ENCODE data around the gene ALPK1.

Gene ALPK1

GRCh38 chr4:112410364-112410763 is 113.2 kb downstream of the ALPK1 start:
- Histone ChIP-seq H2BK12ac (ENCODE audit: low read length) (no peak overlapping the region), H3K14ac (ENCODE audit: low read length) (no peak overlapping the region), H2AK5ac (ENCODE audit: low read length) (no peak overlapping the region), H3K79me2 (ENCODE audit: control insufficient read depth, insufficient read depth, low read length, poor library complexity) (no peaks in the 10 kb centered on the region), H3K23ac (ENCODE audit: low read length) (no peak overlapping the region), H3K79me1 (ENCODE audit: low read length) (no peaks in the 10 kb centered on the region), H3K4me1 (ENCODE audit: control insufficient read depth in 1 of 2, insufficient read depth in 2 of 2, low read length in 2 of 2) (peaks cover 0 to 3% of the 10 kb centered on the region in 2 experiments), H4K8ac (ENCODE audit: low read depth, low read length) (no peak overlapping the region), H3K4ac (ENCODE audit: low read depth, low read length) (no peak overlapping the region), H3K9me3 (ENCODE audit: insufficient read depth, low read depth, low read length) (no peaks in the 10 kb centered on the region), H3K36me3 (ENCODE audit: control insufficient read depth in 1 of 2, insufficient read depth in 2 of 2, low read length in 2 of 2) (no peaks in the 10 kb centered on the region), H3K18ac (ENCODE audit: low read length) (no peak overlapping the region), H3K9ac (ENCODE audit: low read length) (no peak overlapping the region), H4K12ac (ENCODE audit: low read depth, low read length) (no peak overlapping the region), H3K4me2 (ENCODE audit: low read length) (no peak overlapping the region), H4K91ac (ENCODE audit: low read depth, low read length) (no peak overlapping the region), H3K4me3 (ENCODE audit: low read depth, low read length) (no peak overlapping the region), H2BK5ac (ENCODE audit: low read depth, low read length, poor library complexity) (no peak overlapping the region), H3K27me3 (ENCODE audit: insufficient read depth, low read length) (no peaks in the 10 kb centered on the region), H2AFZ (ENCODE audit: insufficient read depth, low read length, poor library complexity) (no peak overlapping the region), H3K27ac (ENCODE audit: low read depth, low read length) (no peak overlapping the region), H2BK120ac (ENCODE audit: insufficient read depth, low read length, poor library complexity) (no peak overlapping the region)
- no CpG with 5 or more reads among the region's 2 CpGs for WGBS (ENCODE audit: extremely low coverage, insufficient coverage, insufficient read length)
- no peak for DNase-seq

- no peak overlapping the region for H4K12ac ChIP-seq (ENCODE audit: low read depth, low read length)
- no CpG with 5 or more reads among the region's 7 CpGs for WGBS (ENCODE audit: extremely low coverage, insufficient coverage, insufficient read length)
Measured at GRCh38 chr4:112410804-112411203, 113.6 kb downstream of the ALPK1 start.

GRCh38 chr4:112411781-112412550 is 114.8 kb downstream of the ALPK1 start:
- no CpG with 5 or more reads among the region's 32 CpGs for WGBS (ENCODE audit: extremely low coverage, insufficient coverage, insufficient read length)
- Histone ChIP-seq H2BK5ac (ENCODE audit: low read depth, low read length, poor library complexity) (no peak overlapping the region), H4K12ac (ENCODE audit: low read depth, low read length) (no peak overlapping the region)

More at GRCh38 chr4:112410804-112411203, 113.6 kb downstream of the ALPK1 start:
- Histone ChIP-seq H2BK120ac (ENCODE audit: insufficient read depth, low read length, poor library complexity) (no peak overlapping the region), H2AFZ (ENCODE audit: insufficient read depth, low read length, poor library complexity) (no peak overlapping the region), H3K9me3 (ENCODE audit: insufficient read depth, low read depth, low read length) (no peaks in the 10 kb centered on the region), H3K18ac (ENCODE audit: low read length) (no peak overlapping the region), H3K4me2 (ENCODE audit: low read length) (no peak overlapping the region), H3K27ac (ENCODE audit: low read depth, low read length) (no peak overlapping the region), H3K14ac (ENCODE audit: low read length) (no peak overlapping the region), H3K27me3 (ENCODE audit: insufficient read depth, low read length) (no peaks in the 10 kb centered on the region), H3K4me3 (ENCODE audit: low read depth, low read length) (no peak overlapping the region), H3K36me3 (ENCODE audit: control insufficient read depth in 1 of 2, insufficient read depth in 2 of 2, low read length in 2 of 2) (no peaks in the 10 kb centered on the region), H3K4me1 (ENCODE audit: control insufficient read depth in 1 of 2, insufficient read depth in 2 of 2, low read length in 2 of 2) (peaks cover 0 to 3% of the 10 kb centered on the region in 2 experiments), H3K79me2 (ENCODE audit: control insufficient read depth, insufficient read depth, low read length, poor library complexity) (no peaks in the 10 kb centered on the region), H2BK12ac (ENCODE audit: low read length) (no peak overlapping the region), H4K91ac (ENCODE audit: low read depth, low read length) (no peak overlapping the region), H4K8ac (ENCODE audit: low read depth, low read length) (no peak overlapping the region), H3K79me1 (ENCODE audit: low read length) (no peaks in the 10 kb centered on the region), H2AK5ac (ENCODE audit: low read length) (no peak overlapping the region), H3K4ac (ENCODE audit: low read depth, low read length) (no peak overlapping the region), H2BK5ac (ENCODE audit: low read depth, low read length, poor library complexity) (no peak overlapping the region), H3K23ac (ENCODE audit: low read length) (no peak overlapping the region), H3K9ac (ENCODE audit: low read length) (no peak overlapping the region)
- DNase-seq, result no peak

GRCh38 chr4:112416464-112416863 is 119.3 kb downstream of the ALPK1 start:
- Histone ChIP-seq H3K9me3 (ENCODE audit: insufficient read depth, low read depth, low read length) (no peaks in the 10 kb centered on the region), H2BK12ac (ENCODE audit: low read length) (no peak overlapping the region), H3K27me3 (ENCODE audit: insufficient read depth, low read length) (no peaks in the 10 kb centered on the region), H2AK5ac (ENCODE audit: low read length) (no peak overlapping the region), H3K23ac (ENCODE audit: low read length) (no peak overlapping the region), H3K79me2 (ENCODE audit: control insufficient read depth, insufficient read depth, low read length, poor library complexity) (no peaks in the 10 kb centered on the region), H3K79me1 (ENCODE audit: low read length) (no peaks in the 10 kb centered on the region), H4K8ac (ENCODE audit: low read depth, low read length) (no peak overlapping the region), H3K4me2 (ENCODE audit: low read length) (no peak overlapping the region), H3K36me3 (ENCODE audit: control insufficient read depth in 1 of 2, insufficient read depth in 2 of 2, low read length in 2 of 2) (no peaks in the 10 kb centered on the region), H3K4ac (ENCODE audit: low read depth, low read length) (no peak overlapping the region), H3K14ac (ENCODE audit: low read length) (no peak overlapping the region), H3K4me1 (ENCODE audit: control insufficient read depth in 1 of 2, insufficient read depth in 2 of 2, low read length in 2 of 2) (peaks cover 0 to 3% of the 10 kb centered on the region in 2 experiments), H2AFZ (ENCODE audit: insufficient read depth, low read length, poor library complexity) (no peak overlapping the region), H2BK120ac (ENCODE audit: insufficient read depth, low read length, poor library complexity) (no peak overlapping the region), H2BK5ac (ENCODE audit: low read depth, low read length, poor library complexity) (no peak overlapping the region), H3K9ac (ENCODE audit: low read length) (no peak overlapping the region), H3K4me3 (ENCODE audit: low read depth, low read length) (no peak overlapping the region), H4K12ac (ENCODE audit: low read depth, low read length) (no peak overlapping the region), H4K91ac (ENCODE audit: low read depth, low read length) (no peak overlapping the region), H3K18ac (ENCODE audit: low read length) (no peak overlapping the region), H3K27ac (ENCODE audit: low read depth, low read length) (no peak overlapping the region)
- peak; percentile 9 to 58 for DNase-seq
- WGBS (ENCODE audit: extremely low coverage, insufficient coverage, insufficient read length), result no CpG with 5 or more reads among the region's 3 CpGs

More at GRCh38 chr4:112411781-112412550, 114.8 kb downstream of the ALPK1 start:
- no peak overlapping the region for H3K27ac ChIP-seq (ENCODE audit: low read depth, low read length)
- no peak overlapping the region for H2AFZ ChIP-seq (ENCODE audit: insufficient read depth, low read length, poor library complexity)
- no peak overlapping the region for H2BK12ac ChIP-seq (ENCODE audit: low read length)
- H3K14ac ChIP-seq (ENCODE audit: low read length), result no peak overlapping the region
- H3K23ac ChIP-seq (ENCODE audit: low read length), result no peak overlapping the region
- H3K4me3 ChIP-seq (ENCODE audit: low read depth, low read length), result no peak overlapping the region
- no peak overlapping the region for H3K9ac ChIP-seq (ENCODE audit: low read length)
- H3K18ac ChIP-seq (ENCODE audit: low read length), result no peak overlapping the region
- H3K79me2 ChIP-seq (ENCODE audit: control insufficient read depth, insufficient read depth, low read length, poor library complexity), result no peaks in the 10 kb centered on the region
- no peaks in the 10 kb centered on the region for H3K36me3 ChIP-seq (ENCODE audit: control insufficient read depth in 1 of 2, insufficient read depth in 2 of 2, low read length in 2 of 2)
- H3K4me2 ChIP-seq (ENCODE audit: low read length), result peak overlapping the region; percentile 2
- DNase-seq, result peak; percentile 19 to 56
- no peak overlapping the region for H2AK5ac ChIP-seq (ENCODE audit: low read length)
- H3K79me1 ChIP-seq (ENCODE audit: low read length), result no peaks in the 10 kb centered on the region
- H3K4me1 ChIP-seq (ENCODE audit: control insufficient read depth in 1 of 2, insufficient read depth in 2 of 2, low read length in 2 of 2), result peaks cover 0 to 3% of the 10 kb centered on the region in 2 experiments
- H3K27me3 ChIP-seq (ENCODE audit: insufficient read depth, low read length), result no peaks in the 10 kb centered on the region
- H3K4ac ChIP-seq (ENCODE audit: low read depth, low read length), result no peak overlapping the region
- no peak overlapping the region for H4K8ac ChIP-seq (ENCODE audit: low read depth, low read length)
- no peaks in the 10 kb centered on the region for H3K9me3 ChIP-seq (ENCODE audit: insufficient read depth, low read depth, low read length)
- H4K91ac ChIP-seq (ENCODE audit: low read depth, low read length), result no peak overlapping the region
- no peak overlapping the region for H2BK120ac ChIP-seq (ENCODE audit: insufficient read depth, low read length, poor library complexity)

Measured in trophoblast cell (in vitro differentiated cells and primary cell).